Caki2 (cell line): ENCODE results near the gene SETBP1. TPM values are rescaled to one million over a fixed set of nuclear protein-coding genes. Genes with fewer than 3 reads are reported as not detected.

ENCODE experiments used
- DNase-seq: peaks from one replicate; pipeline ENCODE4 v3.0.0-alpha.2; 2015; ENCODE audit warnings: low read depth
- in situ Hi-C: cut with HindIII; loops from 2 replicates; pipeline ENCODE4 v1.10.0; 2016; ENCODE audit warnings: low sequenced_read_pairs, low pct_unique_long_range_greater_than_20kb, mixed read lengths
- total RNA-seq: library from RNA; depleted of rRNA; stranded (reverse); fragments of >200 nt; shearing (Covaris generic); gene quantifications from 2 replicates; pipeline ENCODE4 v1.2.3, GENCODE V29; 2014; ENCODE audit warnings: low replicate concordance

The SETBP1 gene
- total RNA-seq, 1 experiment from 2014 or later: 0.51 TPM

- DNase-seq: no peak
- in situ Hi-C loops: no loop called here
Observed at GRCh38 chr18:44673256-44673880, 7.3 kb upstream of the SETBP1 start.

GRCh38 chr18:44677933-44678332 is 2.8 kb upstream of the SETBP1 start:
- DNase-seq: no peak
- in situ Hi-C loops: no loop called here

GRCh38 chr18:44678725-44679055 is 2.0 kb upstream of the SETBP1 start:
- DNase-seq: no peak
- in situ Hi-C loops: no loop called here

- peak; percentile 66 for DNase-seq
- in situ Hi-C loops: no loop called here
Observed at GRCh38 chr18:44679056-44679913, 1.4 kb upstream of the SETBP1 start.

- no peak for DNase-seq
- in situ Hi-C loops: no loop called here
Observed at GRCh38 chr18:44679914-44680272, 795 bp upstream of the SETBP1 start.

GRCh38 chr18:44681076-44681970 is 635 bp downstream of the SETBP1 start:
- in situ Hi-C loops: no loop called here
- DNase-seq: no peak

GRCh38 chr18:44682201-44682870 is 1.6 kb downstream of the SETBP1 start:
- in situ Hi-C loops: no loop called here

GRCh38 chr18:44682871-44683221 is 2.2 kb downstream of the SETBP1 start:
- in situ Hi-C loops: no loop called here
- DNase-seq: no peak

More at GRCh38 chr18:44682201-44682870, 1.6 kb downstream of the SETBP1 start:
- DNase-seq: no peak

- no peak for DNase-seq
- in situ Hi-C loops: no loop called here
Observed at GRCh38 chr18:44683556-44683955, 2.9 kb downstream of the SETBP1 start.

GRCh38 chr18:44685296-44685695 is 4.6 kb downstream of the SETBP1 start:
- in situ Hi-C loops: no loop called here
- no peak for DNase-seq

- in situ Hi-C loops: no loop called here
- no peak for DNase-seq
Observed at GRCh38 chr18:44686156-44686555, 5.5 kb downstream of the SETBP1 start.

GRCh38 chr18:44687421-44687820 is 6.7 kb downstream of the SETBP1 start:
- DNase-seq: no peak
- in situ Hi-C loops: no loop called here

GRCh38 chr18:44689736-44690135 is 9.0 kb downstream of the SETBP1 start:
- in situ Hi-C loops: no loop called here
- no peak for DNase-seq

GRCh38 chr18:44691148-44691925 is 10.6 kb downstream of the SETBP1 start:
- DNase-seq: no peak
- in situ Hi-C loops: no loop called here

- in situ Hi-C loops: no loop called here
- DNase-seq: no peak
Observed at GRCh38 chr18:44693030-44693784, 12.5 kb downstream of the SETBP1 start.

GRCh38 chr18:44695503-44695902 is 14.8 kb downstream of the SETBP1 start:
- in situ Hi-C loops: no loop called here
- no peak for DNase-seq

- in situ Hi-C loops: no loop called here
- DNase-seq: no peak
Observed at GRCh38 chr18:44696892-44697291, 16.2 kb downstream of the SETBP1 start.
